Stomach (tissue), 4 donors: ENCODE measurements around the gene RSRP1.
"Not testable (repeated sequence)": the region's sequence is repeated elsewhere in the genome, so short reads cannot be mapped to it uniquely, and the experiment has no call there.

ENCODE experiments used
- EP300 ChIP-seq: sonication (generic); formaldehyde crosslinking; IDR thresholded peaks from one replicate; pipeline ENCODE4 v1.6.1; 2017; ENCODE audit warnings: antibody characterized with exemption
- POLR2A ChIP-seq, 4 donors: fragments of 450-650 bp; IDR thresholded peaks; one replicate each; pipeline ENCODE4 v1.6.1; 2016; ENCODE audit warnings: antibody characterized with exemption in 4 of 4, control low read depth in 2 of 4, mild to moderate bottlenecking in 1 of 4, moderate library complexity in 1 of 4
- POLR2AphosphoS5 ChIP-seq, 3 donors: sonication (generic); formaldehyde crosslinking; IDR thresholded peaks; one replicate each; pipeline ENCODE4 v1.6.1; 2016; ENCODE audit warnings: antibody characterized with exemption in 3 of 3
- TF ChIP-seq, protein P1 (sequence below), 7 experiments: fragments of 450-650 bp in 4 of 7; fragments of 200-600 bp in 3 of 7; sonication (generic) in 3 of 7; IDR thresholded peaks; one replicate each; pipeline ENCODE4 v1.5.1; 2016 to 2019; ENCODE audit warnings: antibody characterized with exemption in 7 of 7, control low read depth in 2 of 7, mild to moderate bottlenecking in 1 of 7

DNA sequence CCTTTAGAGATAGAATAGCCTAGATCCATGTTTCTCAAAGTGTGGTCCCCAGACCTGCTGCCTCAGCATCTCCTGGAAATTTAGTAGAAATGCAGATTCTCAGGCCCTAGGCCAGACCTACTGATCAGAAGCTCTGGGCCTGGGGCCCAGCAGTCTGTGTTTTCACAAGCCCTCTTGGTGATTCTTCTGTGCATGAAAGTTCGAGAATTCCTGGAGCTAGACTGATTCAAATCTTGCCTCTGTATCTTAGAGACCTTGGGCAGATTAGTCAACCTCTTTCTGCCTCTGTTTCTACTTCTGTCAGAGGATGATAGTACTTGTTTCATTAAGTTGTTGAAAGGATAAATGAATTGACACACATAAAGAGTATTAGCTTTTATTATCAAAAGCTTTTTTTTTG is 30.0 kb upstream of the RSRP1 start:
- not testable (repeated sequence) for TF ChIP-seq POLR2A (IDR thresholded peaks at IDR 0.05); POLR2AphosphoS5 (IDR thresholded peaks at IDR 0.05); EP300
- TF ChIP-seq, protein P1, sequence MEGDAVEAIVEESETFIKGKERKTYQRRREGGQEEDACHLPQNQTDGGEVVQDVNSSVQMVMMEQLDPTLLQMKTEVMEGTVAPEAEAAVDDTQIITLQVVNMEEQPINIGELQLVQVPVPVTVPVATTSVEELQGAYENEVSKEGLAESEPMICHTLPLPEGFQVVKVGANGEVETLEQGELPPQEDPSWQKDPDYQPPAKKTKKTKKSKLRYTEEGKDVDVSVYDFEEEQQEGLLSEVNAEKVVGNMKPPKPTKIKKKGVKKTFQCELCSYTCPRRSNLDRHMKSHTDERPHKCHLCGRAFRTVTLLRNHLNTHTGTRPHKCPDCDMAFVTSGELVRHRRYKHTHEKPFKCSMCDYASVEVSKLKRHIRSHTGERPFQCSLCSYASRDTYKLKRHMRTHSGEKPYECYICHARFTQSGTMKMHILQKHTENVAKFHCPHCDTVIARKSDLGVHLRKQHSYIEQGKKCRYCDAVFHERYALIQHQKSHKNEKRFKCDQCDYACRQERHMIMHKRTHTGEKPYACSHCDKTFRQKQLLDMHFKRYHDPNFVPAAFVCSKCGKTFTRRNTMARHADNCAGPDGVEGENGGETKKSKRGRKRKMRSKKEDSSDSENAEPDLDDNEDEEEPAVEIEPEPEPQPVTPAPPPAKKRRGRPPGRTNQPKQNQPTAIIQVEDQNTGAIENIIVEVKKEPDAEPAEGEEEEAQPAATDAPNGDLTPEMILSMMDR (IDR thresholded peaks at IDR 0.05) = not testable (repeated sequence)
